ENCODE data around the gene CAMTA1. TPM values are rescaled to one million over a fixed set of nuclear protein-coding genes. Genes with fewer than 3 reads are reported as not detected.

The CAMTA1 gene
- total and polyA plus RNA-seq, 9 of the 15 experiments (the other 6 are each of a cell fraction or from before 2014, with no cell fraction given), result 43.9 to 161 (median 65.9) TPM

- WGBS (ENCODE audit: insufficient coverage, low coverage, missing lambda C conversion rate), result under 1% methylated on average over 13 of the region's 13 CpGs
- DNase-seq (ENCODE audit: extremely low read depth in 1 of 4, low spot score in 3 of 4), result peak; percentile 64 to 74 (median 68)
- peak; percentile 96 for ATAC-seq
- Histone ChIP-seq H3K9me3 (replicated peaks; ENCODE audit: control insufficient read depth, insufficient read depth, low read depth, low read length) (no peaks in the 10 kb centered on the region), H3K4me2 (ENCODE audit: insufficient read depth, low read length) (no peak overlapping the region), H3K9me1 (ENCODE audit: control insufficient read depth, insufficient read depth, low read length) (no peaks in the 10 kb centered on the region), H3K4me3 (no peak overlapping the region), H3K36me3 (ENCODE audit: control insufficient read depth, insufficient read depth, low read length) (no peaks in the 10 kb centered on the region), H2AFZ (ENCODE audit: low read depth, low read length) (no peak overlapping the region), H3K27me3 (ENCODE audit: control insufficient read depth in 2 of 2, insufficient read depth in 2 of 2, low read length in 2 of 2) (peaks cover 12 to 26% of the 10 kb centered on the region in 2 experiments; a peak in 4 of 5 replicates), H3K9ac (ENCODE audit: insufficient read depth in 1 of 2, low read depth in 2 of 2, low read length in 2 of 2) (no peak overlapping the region), H3K4me1 (replicated peaks in 1 of 2; ENCODE audit: control insufficient read depth in 2 of 2, insufficient read depth in 2 of 2, low read length in 2 of 2) (peaks cover 0 to 3% of the 10 kb centered on the region in 2 experiments; a peak in 1 of 5 replicates), H4K20me1 (replicated peaks; ENCODE audit: control insufficient read depth, insufficient read depth, low read length) (peaks cover 15% of the 10 kb centered on the region; the same call in 1 of the 2 replicates), H3K79me2 (ENCODE audit: control insufficient read depth, insufficient read depth, low read length) (no peaks in the 10 kb centered on the region), H3K27ac (ENCODE audit: extremely low read depth, low read depth, low read length) (no peak overlapping the region)
- ChIA-PET POLR2A (interaction anchor here (0.6 kb wide), 1 partner anchor 9 kb away, joined by 4 read pairs; no protein-coding TSS in a partner anchor), CTCF (ENCODE audit: low intra/inter-chr PET ratio) (interaction anchor here (0.6 to 0.9 kb wide), 5 partner anchors 148 to 587 kb away, joined by 3 to 4 read pairs (median 3); no protein-coding TSS in a partner anchor)
- BruUV-seq (replicated peaks), result no TSS peak
- in situ Hi-C loops (cut with MboI) (no loop called here), intact Hi-C loops (cut with micrococcal nuclease) (loop anchor here (5.0 to 10.0 kb wide), 2 partner anchors 278 to 346 kb away; no protein-coding TSS in a partner anchor)
- FAIRE-seq, result peak; percentile 98
- TF ChIP-seq ARID4B (CRISPR knock-in tag; IDR thresholded peaks at IDR 0.05), result no peak
- TF ChIP-seq ETV6 (IDR thresholded peaks at IDR 0.05; ENCODE audit: borderline replicate concordance in 1 of 2, low read depth in 2 of 2, low read length in 1 of 2), result no peak
- TF ChIP-seq ETV6 (CRISPR knock-in tag; IDR thresholded peaks at IDR 0.05; ENCODE audit: borderline replicate concordance), result no peak
- TF ChIP-seq CBFB (CRISPR knock-in tag; IDR thresholded peaks at IDR 0.05), result no peak
- TF ChIP-seq CREM (IDR thresholded peaks at IDR 0.05; ENCODE audit: low read depth), result 0 out of 2 replicates have a peak, but pooled peaks have one; percentile 20
- TF ChIP-seq PRMT5 (CRISPR knock-in tag; IDR thresholded peaks at IDR 0.05), result no peak
- no peak for TF ChIP-seq TAF9B (IDR thresholded peaks at IDR 0.05; ENCODE audit: partially characterized antibody)
- TF ChIP-seq SMC3 (conservative IDR thresholded peaks at IDR 0.05; ENCODE audit: insufficient read depth, low read depth, low read length), result peak; percentile 74
- TF ChIP-seq CTCFL (IDR thresholded peaks at IDR 0.05; ENCODE audit: borderline replicate concordance, insufficient read depth, low read depth, low read length, poor library complexity, severe bottlenecking), result peak; percentile 39
- TF ChIP-seq ZNF174 (CRISPR knock-in tag; IDR thresholded peaks at IDR 0.05), result no peak
- TF ChIP-seq ZNF282 (CRISPR knock-in tag; IDR thresholded peaks at IDR 0.05), result no peak
- TF ChIP-seq XRCC5 (IDR thresholded peaks at IDR 0.05; ENCODE audit: low read depth, low read length), result peak; percentile 58; the same call in 1 of the 2 replicates
- no peak for TF ChIP-seq CREB5 (CRISPR knock-in tag; IDR thresholded peaks at IDR 0.05)
- no peak for TF ChIP-seq ZBTB1 (CRISPR knock-in tag; IDR thresholded peaks at IDR 0.05; ENCODE audit: borderline replicate concordance, low read depth)
Observed at GRCh38 chr1:7070389-7071029, 285.3 kb downstream of the CAMTA1 start.
